ENCODE results near the gene MAGEA10. TPM values are rescaled to one million over a fixed set of nuclear protein-coding genes. Genes with fewer than 3 reads are reported as not detected.
A peak's percentile ranks its signal among the peaks of the same experiment; 100 is the strongest.

MAGEA10 gene
- total and polyA plus RNA-seq, 9 of the 15 experiments (the other 6 are each of a cell fraction or from before 2014, with no cell fraction given): 0.06 to 0.45 (median 0.15) TPM; not detected in 4

- TF ChIP-seq, protein P1, sequence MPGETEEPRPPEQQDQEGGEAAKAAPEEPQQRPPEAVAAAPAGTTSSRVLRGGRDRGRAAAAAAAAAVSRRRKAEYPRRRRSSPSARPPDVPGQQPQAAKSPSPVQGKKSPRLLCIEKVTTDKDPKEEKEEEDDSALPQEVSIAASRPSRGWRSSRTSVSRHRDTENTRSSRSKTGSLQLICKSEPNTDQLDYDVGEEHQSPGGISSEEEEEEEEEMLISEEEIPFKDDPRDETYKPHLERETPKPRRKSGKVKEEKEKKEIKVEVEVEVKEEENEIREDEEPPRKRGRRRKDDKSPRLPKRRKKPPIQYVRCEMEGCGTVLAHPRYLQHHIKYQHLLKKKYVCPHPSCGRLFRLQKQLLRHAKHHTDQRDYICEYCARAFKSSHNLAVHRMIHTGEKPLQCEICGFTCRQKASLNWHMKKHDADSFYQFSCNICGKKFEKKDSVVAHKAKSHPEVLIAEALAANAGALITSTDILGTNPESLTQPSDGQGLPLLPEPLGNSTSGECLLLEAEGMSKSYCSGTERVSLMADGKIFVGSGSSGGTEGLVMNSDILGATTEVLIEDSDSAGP (CRISPR knock-in tag; IDR thresholded peaks at IDR 0.05): no peak
- TF ChIP-seq SMAD2 (IDR thresholded peaks at IDR 0.05; ENCODE audit: low read depth, low read length) (no peak), ZNF75A (CRISPR knock-in tag; IDR thresholded peaks at IDR 0.05) (no peak), TAL1 (IDR thresholded peaks at IDR 0.05) (peak; percentile 95), JUN (IDR thresholded peaks at IDR 0.05; ENCODE audit: borderline replicate concordance, low read depth, low read length) (peak; percentile 52; the same call in 1 of the 2 replicates), JUN (CRISPR knock-in tag; IDR thresholded peaks at IDR 0.05; ENCODE audit: borderline replicate concordance) (no peak), RHOXF2B (CRISPR knock-in tag; conservative IDR thresholded peaks at IDR 0.05) (no peak), ZBTB7A (IDR thresholded peaks at IDR 0.05; ENCODE audit: borderline replicate concordance, control insufficient read depth, low read depth, low read length) (no peak), MIER1 (IDR thresholded peaks at IDR 0.05; ENCODE audit: low read depth) (no peak), GTF2A2 (tag; IDR thresholded peaks at IDR 0.05) (no peak), NCOA1 (IDR thresholded peaks at IDR 0.05; ENCODE audit: low read depth) (peak; percentile 94), ZKSCAN3 (CRISPR knock-in tag; IDR thresholded peaks at IDR 0.05) (no peak), EHMT2 (IDR thresholded peaks at IDR 0.05) (peak; percentile 63; the same call in 1 of the 2 replicates), MTA3 (IDR thresholded peaks at IDR 0.05; ENCODE audit: borderline replicate concordance) (peak; percentile 62; the same call in 1 of the 2 replicates), MXI1 (IDR thresholded peaks at IDR 0.05; ENCODE audit: low read depth, low read length) (no peak), GABPB1 (CRISPR knock-in tag; IDR thresholded peaks at IDR 0.05) (no peak), ZBTB9 (CRISPR knock-in tag; IDR thresholded peaks at IDR 0.05) (no peak), ATF6 (CRISPR knock-in tag; IDR thresholded peaks at IDR 0.05) (no peak)
- TF ChIP-seq, protein P2, sequence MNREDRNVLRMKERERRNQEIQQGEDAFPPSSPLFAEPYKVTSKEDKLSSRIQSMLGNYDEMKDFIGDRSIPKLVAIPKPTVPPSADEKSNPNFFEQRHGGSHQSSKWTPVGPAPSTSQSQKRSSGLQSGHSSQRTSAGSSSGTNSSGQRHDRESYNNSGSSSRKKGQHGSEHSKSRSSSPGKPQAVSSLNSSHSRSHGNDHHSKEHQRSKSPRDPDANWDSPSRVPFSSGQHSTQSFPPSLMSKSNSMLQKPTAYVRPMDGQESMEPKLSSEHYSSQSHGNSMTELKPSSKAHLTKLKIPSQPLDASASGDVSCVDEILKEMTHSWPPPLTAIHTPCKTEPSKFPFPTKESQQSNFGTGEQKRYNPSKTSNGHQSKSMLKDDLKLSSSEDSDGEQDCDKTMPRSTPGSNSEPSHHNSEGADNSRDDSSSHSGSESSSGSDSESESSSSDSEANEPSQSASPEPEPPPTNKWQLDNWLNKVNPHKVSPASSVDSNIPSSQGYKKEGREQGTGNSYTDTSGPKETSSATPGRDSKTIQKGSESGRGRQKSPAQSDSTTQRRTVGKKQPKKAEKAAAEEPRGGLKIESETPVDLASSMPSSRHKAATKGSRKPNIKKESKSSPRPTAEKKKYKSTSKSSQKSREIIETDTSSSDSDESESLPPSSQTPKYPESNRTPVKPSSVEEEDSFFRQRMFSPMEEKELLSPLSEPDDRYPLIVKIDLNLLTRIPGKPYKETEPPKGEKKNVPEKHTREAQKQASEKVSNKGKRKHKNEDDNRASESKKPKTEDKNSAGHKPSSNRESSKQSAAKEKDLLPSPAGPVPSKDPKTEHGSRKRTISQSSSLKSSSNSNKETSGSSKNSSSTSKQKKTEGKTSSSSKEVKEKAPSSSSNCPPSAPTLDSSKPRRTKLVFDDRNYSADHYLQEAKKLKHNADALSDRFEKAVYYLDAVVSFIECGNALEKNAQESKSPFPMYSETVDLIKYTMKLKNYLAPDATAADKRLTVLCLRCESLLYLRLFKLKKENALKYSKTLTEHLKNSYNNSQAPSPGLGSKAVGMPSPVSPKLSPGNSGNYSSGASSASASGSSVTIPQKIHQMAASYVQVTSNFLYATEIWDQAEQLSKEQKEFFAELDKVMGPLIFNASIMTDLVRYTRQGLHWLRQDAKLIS (CRISPR knock-in tag; IDR thresholded peaks at IDR 0.05): no peak
- TF ChIP-seq, protein P3, sequence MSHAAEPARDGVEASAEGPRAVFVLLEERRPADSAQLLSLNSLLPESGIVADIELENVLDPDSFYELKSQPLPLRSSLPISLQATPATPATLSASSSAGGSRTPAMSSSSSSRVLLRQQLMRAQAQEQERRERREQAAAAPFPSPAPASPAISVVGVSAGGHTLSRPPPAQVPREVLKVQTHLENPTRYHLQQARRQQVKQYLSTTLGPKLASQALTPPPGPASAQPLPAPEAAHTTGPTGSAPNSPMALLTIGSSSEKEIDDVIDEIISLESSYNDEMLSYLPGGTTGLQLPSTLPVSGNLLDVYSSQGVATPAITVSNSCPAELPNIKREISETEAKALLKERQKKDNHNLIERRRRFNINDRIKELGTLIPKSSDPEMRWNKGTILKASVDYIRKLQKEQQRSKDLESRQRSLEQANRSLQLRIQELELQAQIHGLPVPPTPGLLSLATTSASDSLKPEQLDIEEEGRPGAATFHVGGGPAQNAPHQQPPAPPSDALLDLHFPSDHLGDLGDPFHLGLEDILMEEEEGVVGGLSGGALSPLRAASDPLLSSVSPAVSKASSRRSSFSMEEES (CRISPR knock-in tag; IDR thresholded peaks at IDR 0.05): no peak
These were observed 38.7 kb upstream of the MAGEA10 start (continued) for GRCh38 chrX:152177052-152177451.
